Activated naive CD8-positive, alpha-beta T cell treated with anti-CD3 and anti-CD28 coated beads, Interleukin-2, amount 50 U/mL, for 16 hours (primary cell): ENCODE data around the gene BAG1.

Experiments
- DNase-seq: peaks from one replicate; pipeline ENCODE4 v3.0.0-alpha.2; 2020; ENCODE audit warnings: low read depth, low spot score

Gene BAG1

DNA sequence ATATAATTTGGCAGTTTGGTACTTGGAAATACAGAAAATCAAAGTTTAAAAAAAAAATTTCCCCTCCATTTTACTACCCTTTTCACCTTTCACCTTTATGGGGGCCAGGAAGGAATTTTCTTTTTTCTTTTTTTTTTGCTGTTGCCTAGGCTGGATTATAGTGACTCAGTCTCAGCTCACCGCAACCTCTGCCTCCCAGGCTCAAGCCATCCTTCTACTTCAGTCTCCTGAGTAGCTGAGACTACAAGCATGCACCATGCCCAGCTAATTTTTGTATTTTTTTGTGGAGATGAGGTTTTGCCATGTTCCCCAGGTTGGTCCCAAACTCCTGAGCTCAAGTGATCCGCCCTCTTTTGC, 9.4 kb upstream of the BAG1 start:
- no peak for DNase-seq

GRCh38 chr9:33273266-33273971, 8.9 kb upstream of the BAG1 start:
- DNase-seq: no peak

DNA sequence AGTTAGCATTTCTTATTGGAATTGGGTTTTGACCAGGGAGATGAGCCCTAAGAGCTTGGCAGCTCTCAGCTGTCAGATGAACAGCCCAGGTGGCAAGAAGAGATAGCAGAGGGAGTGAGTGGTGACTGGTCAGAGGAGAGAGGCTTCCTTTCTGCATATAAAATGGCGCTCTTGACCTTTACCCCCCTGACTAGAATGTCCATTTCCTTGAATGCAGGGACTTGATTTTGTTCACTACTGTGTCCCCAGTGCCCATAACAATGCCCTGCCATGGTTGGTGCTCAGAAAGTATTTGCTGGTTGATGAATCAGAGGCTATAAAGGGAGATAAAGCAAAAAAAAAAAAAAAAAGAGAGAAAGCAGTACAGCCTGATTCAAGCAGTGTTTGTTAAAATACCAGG, 7.6 kb upstream of the BAG1 start:
- DNase-seq: no peak

- DNase-seq: no peak
Observed at GRCh38 chr9:33270146-33270545, 5.6 kb upstream of the BAG1 start.

GRCh38 chr9:33267151-33267767, 2.8 kb upstream of the BAG1 start:
- DNase-seq: no peak

DNA sequence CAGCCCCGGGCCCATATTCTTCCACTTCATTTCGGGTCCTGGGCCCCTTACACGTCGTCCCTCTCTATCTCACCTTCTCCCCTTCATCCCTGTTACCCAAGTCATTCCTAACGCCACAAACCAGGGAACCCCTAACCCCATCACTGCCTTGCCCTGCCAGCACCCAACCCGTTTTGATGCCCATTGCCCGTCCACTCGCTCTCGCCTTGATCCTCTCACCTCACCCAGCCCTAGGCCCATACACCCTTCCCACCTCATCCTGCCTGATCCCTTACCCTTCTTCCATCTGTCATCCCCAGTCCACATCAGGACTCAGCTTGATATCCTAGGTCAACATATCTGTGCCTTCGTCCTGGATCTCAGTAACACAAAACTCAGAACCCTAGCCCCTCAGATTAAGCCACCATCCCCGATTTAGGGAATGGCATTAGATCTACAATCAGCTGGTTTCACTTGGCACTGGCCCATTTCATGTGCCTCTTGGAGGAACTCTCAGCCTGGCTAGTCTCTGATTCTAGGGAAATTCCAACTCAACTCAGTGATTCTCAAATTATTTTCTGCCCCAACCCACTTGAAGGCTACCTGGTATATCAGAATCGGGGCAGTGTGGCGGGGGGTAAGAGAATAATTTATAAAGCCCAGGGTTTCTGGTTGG, 830 bp upstream of the BAG1 start:
- DNase-seq: no peak

DNA sequence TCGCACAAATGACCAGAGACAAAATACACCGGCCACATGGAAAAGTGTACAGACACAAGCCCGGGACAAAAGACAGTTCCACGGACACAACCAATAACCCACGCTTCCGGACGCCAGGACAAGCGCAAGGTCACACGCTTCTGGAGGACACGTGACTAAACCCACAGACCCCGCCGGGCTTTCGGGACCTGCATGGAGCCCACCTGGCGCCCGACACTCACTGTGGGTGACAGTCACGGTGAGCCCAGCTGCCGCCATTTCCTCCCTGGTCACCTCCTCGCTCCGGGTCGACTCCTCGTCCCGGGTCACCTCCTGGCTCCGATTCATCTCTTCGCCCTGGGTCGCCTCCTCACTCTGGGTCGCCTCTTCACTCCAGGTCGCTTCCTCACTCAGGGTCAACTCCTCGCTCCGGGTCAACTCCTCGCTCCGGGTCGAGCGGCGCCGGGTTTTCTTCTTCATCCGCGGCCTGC, 470 bp downstream of the BAG1 start:
- DNase-seq: no peak

GRCh38 chr9:33263131-33264002, 1.1 kb downstream of the BAG1 start:
- DNase-seq: no peak

GRCh38 chr9:33260372-33260771, 4.1 kb downstream of the BAG1 start:
- no peak for DNase-seq

- no peak for DNase-seq
Observed at GRCh38 chr9:33257276-33257675, 7.2 kb downstream of the BAG1 start.

GRCh38 chr9:33256236-33256635, 8.3 kb downstream of the BAG1 start:
- DNase-seq: no peak

DNA sequence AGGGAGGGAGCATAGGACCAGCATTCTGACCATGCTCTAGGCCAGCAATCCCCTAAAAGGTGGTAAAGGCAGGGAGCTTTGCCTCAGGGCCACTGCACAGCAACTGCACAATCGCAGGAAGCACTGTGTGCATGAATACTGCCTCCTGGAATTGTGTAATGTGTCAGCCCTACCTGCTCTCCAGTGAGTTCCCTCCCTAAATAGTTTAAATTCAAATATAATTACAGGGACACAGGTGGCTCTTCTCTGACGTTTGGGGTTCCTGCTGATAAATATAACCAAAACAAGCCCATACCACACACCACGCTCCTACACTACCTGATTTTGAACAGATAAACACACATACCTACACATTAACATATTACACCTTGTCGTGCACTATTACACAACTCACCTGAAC, 9.0 kb downstream of the BAG1 start:
- DNase-seq: no peak

DNA sequence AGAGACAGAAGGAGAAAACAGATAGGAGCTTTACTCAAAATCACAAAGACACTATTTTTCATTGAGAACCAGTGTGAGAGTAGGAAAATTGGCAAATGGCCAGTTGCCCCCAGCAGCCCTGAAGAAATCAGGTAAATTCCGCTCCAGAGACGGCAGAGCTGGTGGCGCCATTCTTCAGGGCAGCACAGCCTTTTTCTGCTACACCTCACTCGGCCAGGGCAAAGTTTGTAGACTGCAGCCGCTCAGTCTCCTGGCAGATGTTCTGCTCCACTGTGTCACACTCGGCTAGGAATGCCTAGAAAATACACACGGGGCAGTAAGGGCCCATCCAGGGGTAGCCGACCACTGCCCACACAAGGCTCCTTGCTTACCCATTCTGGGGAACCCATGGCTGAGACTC, 9.5 kb downstream of the BAG1 start:
- DNase-seq: no peak

GRCh38 chr9:33254211-33254610, 10.3 kb downstream of the BAG1 start:
- DNase-seq: no peak

GRCh38 chr9:33250458-33250995, 14.0 kb downstream of the BAG1 start:
- DNase-seq: no peak

- no peak for DNase-seq
Observed at GRCh38 chr9:33249983-33250382, 14.5 kb downstream of the BAG1 start.

DNA sequence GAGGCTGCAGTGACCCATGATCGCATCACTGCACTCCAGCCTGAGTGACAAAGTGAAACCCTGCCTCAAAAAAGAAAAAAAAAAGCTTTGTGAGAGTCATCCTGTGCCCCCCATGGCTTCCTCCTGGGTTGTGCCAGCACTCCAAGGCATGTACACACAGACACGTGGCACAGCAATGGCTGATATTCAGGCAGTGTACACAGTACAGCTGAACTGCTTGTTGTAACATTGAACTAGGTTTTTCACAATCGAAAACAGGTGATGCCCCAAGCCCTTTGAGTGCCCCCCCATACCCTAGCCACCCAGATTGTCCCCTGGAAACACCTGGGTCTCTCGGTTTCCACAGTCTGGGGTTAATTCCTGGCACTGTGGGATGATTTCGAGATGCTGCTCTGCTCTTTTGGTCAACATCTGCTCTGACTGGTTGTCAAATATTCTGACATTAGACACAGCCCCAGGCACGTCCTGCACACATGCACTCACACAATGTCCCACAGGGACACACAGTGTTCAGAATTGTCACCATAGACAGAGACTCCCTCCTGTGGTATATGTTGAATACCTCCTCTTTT, 15.3 kb downstream of the BAG1 start:
- DNase-seq: no peak

GRCh38 chr9:33248606-33249005, 15.9 kb downstream of the BAG1 start:
- DNase-seq: no peak

- no peak for DNase-seq
Observed at GRCh38 chr9:33246269-33246860, 18.1 kb downstream of the BAG1 start.

DNA sequence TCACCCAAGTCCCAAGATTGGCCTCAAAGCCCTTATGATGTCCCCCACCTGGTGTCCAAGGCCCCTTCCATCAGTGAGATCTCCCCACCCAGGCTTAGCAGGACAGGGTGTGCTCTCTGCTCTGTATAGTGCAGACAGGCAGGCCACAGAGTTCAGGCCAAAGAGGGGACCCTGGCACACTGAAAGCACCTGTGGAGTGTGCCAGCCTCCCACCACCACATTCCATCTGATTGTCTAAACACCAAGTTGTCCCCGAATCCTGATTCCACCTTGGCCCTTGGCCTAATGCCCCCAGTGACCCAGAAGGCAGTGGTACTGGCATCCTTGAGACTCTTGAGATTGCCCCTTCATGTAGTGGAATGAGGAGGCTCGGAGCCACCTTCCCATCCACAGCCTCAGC, 19.2 kb downstream of the BAG1 start:
- DNase-seq: no peak

GRCh38 chr9:33244137-33244784, 20.2 kb downstream of the BAG1 start:
- DNase-seq: no peak
